GM21515 (cell line): Measurements from ENCODE around the gene UTP11.

ENCODE experiments used
- ATAC-seq: cut with Tn5 transposase; IDR thresholded peaks from one replicate; pipeline ENCODE4 v1.9.1; 2021; ENCODE audit not compliant: unreplicated experiment

The UTP11 gene

GRCh38 chr1:38003261-38004250 is 9.0 kb upstream of the UTP11 start:
- ATAC-seq, result no peak

- no peak for ATAC-seq
These were observed 8.0 kb upstream of the UTP11 start for GRCh38 chr1:38004284-38005108.

GRCh38 chr1:38005195-38006007 is 7.1 kb upstream of the UTP11 start, which contains the start of gene FHL3:
Gene FHL3 (minus strand): TSS chr1:38005514. CDS start chr1:37999412, 6,102 bp downstream.
- no peak for ATAC-seq

GRCh38 chr1:38006008-38006828 is 6.3 kb upstream of the UTP11 start:
- no peak for ATAC-seq

GRCh38 chr1:38009088-38009840 is 3.3 kb upstream of the UTP11 start:
- ATAC-seq, result no peak

- ATAC-seq, result no peak
These were observed 2.7 kb upstream of the UTP11 start for GRCh38 chr1:38009841-38010180.

- ATAC-seq, result no peak
These were observed 691 bp downstream of the UTP11 start for GRCh38 chr1:38013227-38013622.

GRCh38 chr1:38014171-38014570 is 1.6 kb downstream of the UTP11 start:
- ATAC-seq, result no peak

- ATAC-seq, result no peak
These were observed 2.3 kb downstream of the UTP11 start for GRCh38 chr1:38014724-38015424.

- ATAC-seq, result no peak
These were observed 3.6 kb downstream of the UTP11 start for GRCh38 chr1:38015978-38016725.

- no peak for ATAC-seq
These were observed 6.4 kb downstream of the UTP11 start for GRCh38 chr1:38018864-38019343.

- ATAC-seq, result no peak
These were observed 7.9 kb downstream of the UTP11 start for GRCh38 chr1:38020396-38020795.

- no peak for ATAC-seq
These were observed 9.4 kb downstream of the UTP11 start for GRCh38 chr1:38021969-38022368.

GRCh38 chr1:38022810-38023209 is 10.3 kb downstream of the UTP11 start:
- ATAC-seq, result no peak

- no peak for ATAC-seq
These were observed 12.7 kb downstream of the UTP11 start for GRCh38 chr1:38025233-38025632.

GRCh38 chr1:38025664-38026063 is 13.1 kb downstream of the UTP11 start:
- no peak for ATAC-seq

GRCh38 chr1:38026592-38027200 is 14.2 kb downstream of the UTP11 start:
- no peak for ATAC-seq
